HepG2 (cell line): Measurements from ENCODE around the gene CYTH1. TPM values are rescaled to one million over a fixed set of nuclear protein-coding genes. Genes with fewer than 3 reads are reported as not detected.

ENCODE experiments used
- ATAC-seq: fragments of 200-7000 bp; cut with Tn5 transposase; 3 replicates; pipeline ENCODE4 v1.9.1; 2020; ENCODE audit warnings: mild to moderate bottlenecking, moderate library complexity
- BruUV-seq: library from RNA; stranded (reverse); fragments of 400-500 nt; replicated peaks from 2 replicates; lab custom pipeline; 2021; lab: Mats Ljungman, UMichigan
- CTCF ChIA-PET: fragments of 300-600 bp; formaldehyde crosslinking; extraction: SDS; loops from one replicate; lab custom pipeline; 2021; ENCODE audit warnings: low total read pairs, inconsistent platforms, low intra/inter-chr PET ratio; lab: Yijun Ruan, JAX
- POLR2A ChIA-PET: fragments of 350-600 bp; sonication (Branson Sonifier 250); formaldehyde crosslinking; loops from one replicate; lab custom pipeline; 2020; ENCODE audit warnings: antibody characterized with exemption, inconsistent platforms; lab: Yijun Ruan, JAX
- DNase-seq: peaks from one replicate; pipeline ENCODE4 v3.0.0-alpha.2; 2015; ENCODE audit warnings: low spot score
- FAIRE-seq: peaks from 3 replicates; lab custom pipeline; 2011; peaks lifted over from hg19 to GRCh38; lab: Jason Lieb, UNC
- H2AFZ ChIP-seq: one replicate; pipeline ENCODE4 v1.6.1; 2011; ENCODE audit warnings: low read length, inconsistent platforms
- H3K27ac ChIP-seq: fragments of 300-600 bp; 3 replicates; pipeline ENCODE4 v1.8.0; 2011; ENCODE audit warnings: mixed run types, mild to moderate bottlenecking, mixed read lengths, low read length, inconsistent platforms; ENCODE audit not compliant: insufficient read depth; ENCODE audit errors: extremely low read length
- H3K27me3 ChIP-seq, 2 experiments: fragments of 200-600 bp in 1 of 2; 2 replicates in 1 of 2; 3 replicates in 1 of 2; pipeline versions ENCODE4 v1.6.0 to v1.8.0; 2011; ENCODE audit warnings: low read length in 2 of 2, mild to moderate bottlenecking in 2 of 2, moderate library complexity in 2 of 2, inconsistent platforms in 1 of 2; ENCODE audit not compliant: insufficient read depth in 2 of 2, control insufficient read depth in 1 of 2
- H3K36me3 ChIP-seq, 2 experiments: fragments of 200-600 bp in 1 of 2; replicated peaks in 1 of 2; 2 replicates in 1 of 2; 3 replicates in 1 of 2; pipeline versions ENCODE4 v1.5.1 to v1.8.0; 2011; ENCODE audit warnings: low read length in 2 of 2, inconsistent platforms in 1 of 2; ENCODE audit not compliant: insufficient read depth in 2 of 2, control insufficient read depth in 1 of 2
- H3K4me1 ChIP-seq: 2 replicates; pipeline ENCODE4 v1.5.1; 2012; ENCODE audit warnings: low read length, inconsistent platforms; ENCODE audit not compliant: insufficient read depth
- H3K4me2 ChIP-seq: 2 replicates; pipeline ENCODE4 v1.6.0; 2011; ENCODE audit warnings: low read depth, low read length, inconsistent platforms
- H3K4me3 ChIP-seq, 3 experiments: fragments of 200-600 bp in 1 of 3; sonication (generic), shearing (Covaris generic) in 1 of 3; replicated peaks in 1 of 3; 2 replicates each; pipeline ENCODE4 v1.5.1; 2011 to 2016; ENCODE audit warnings: low read length in 3 of 3, inconsistent platforms in 2 of 3, low read depth in 2 of 3, mild to moderate bottlenecking in 2 of 3, control low read depth in 1 of 3, mixed read lengths in 1 of 3; ENCODE audit not compliant: insufficient read depth in 1 of 3
- H3K79me2 ChIP-seq: one replicate; pipeline ENCODE4 v1.6.1; 2011; ENCODE audit warnings: low read length, inconsistent platforms; ENCODE audit not compliant: insufficient read depth
- H3K9ac ChIP-seq: 2 replicates; pipeline ENCODE4 v1.6.0; 2011; ENCODE audit warnings: mild to moderate bottlenecking, low read depth, low read length, inconsistent platforms; ENCODE audit not compliant: insufficient read depth
- H3K9me3 ChIP-seq: 2 replicates; pipeline ENCODE4 v1.5.1; 2012; ENCODE audit warnings: mild to moderate bottlenecking, low read length
- H4K20me1 ChIP-seq: 2 replicates; pipeline ENCODE4 v1.6.0; 2011; ENCODE audit warnings: inconsistent platforms, mild to moderate bottlenecking, low read length, moderate library complexity; ENCODE audit not compliant: insufficient read depth
- ATAD3A ChIP-seq: sonication (generic); formaldehyde crosslinking; IDR thresholded peaks from 2 replicates; pipeline ENCODE4 v1.4.0; 2020; ENCODE audit warnings: missing genetic modification reagents
- CENPT ChIP-seq: sonication (generic); formaldehyde crosslinking; IDR thresholded peaks from 2 replicates; pipeline ENCODE4 v1.8.0; 2022; ENCODE audit warnings: low read depth, mild to moderate bottlenecking, moderate library complexity, missing genetic modification reagents
- DNMT1 ChIP-seq: sonication (generic); formaldehyde crosslinking; IDR thresholded peaks from 2 replicates; pipeline ENCODE4 v1.5.1; 2020; ENCODE audit warnings: mild to moderate bottlenecking, missing genetic modification reagents
- ETV5 ChIP-seq: IDR thresholded peaks from 2 replicates; pipeline ENCODE4 v1.6.1; 2018; ENCODE audit warnings: missing biosample characterization, missing genetic modification reagents, inconsistent platforms, borderline replicate concordance
- KAT7 ChIP-seq: IDR thresholded peaks from 2 replicates; pipeline ENCODE4 v1.6.1; 2018; ENCODE audit warnings: borderline replicate concordance, missing compliant biosample characterization
- KDM6A ChIP-seq: IDR thresholded peaks from 2 replicates; pipeline ENCODE4 v1.6.1; 2016; ENCODE audit warnings: low read depth
- MYPOP ChIP-seq: sonication (generic); formaldehyde crosslinking; IDR thresholded peaks from 2 replicates; pipeline ENCODE4 v1.8.1; 2023; ENCODE audit warnings: mild to moderate bottlenecking, moderate library complexity, missing genetic modification reagents
- NCOA2 ChIP-seq: sonication (generic); formaldehyde crosslinking; IDR thresholded peaks from 2 replicates; pipeline ENCODE4 v1.8.0; 2022; ENCODE audit warnings: inconsistent platforms
- NFKBIZ ChIP-seq: IDR thresholded peaks from 2 replicates; pipeline ENCODE4 v1.6.1; 2018; ENCODE audit warnings: missing genetic modification reagents, missing compliant biosample characterization
- PHF20 ChIP-seq: sonication (generic); formaldehyde crosslinking; IDR thresholded peaks from 2 replicates; pipeline ENCODE4 v1.5.0; 2020; ENCODE audit warnings: mild to moderate bottlenecking, missing genetic modification reagents
- RBAK ChIP-seq: sonication (generic); formaldehyde crosslinking; IDR thresholded peaks from 2 replicates; pipeline ENCODE4 v1.5.1; 2020; ENCODE audit warnings: mild to moderate bottlenecking, missing genetic modification reagents
- RFX1 ChIP-seq: fragments of 450-650 bp; IDR thresholded peaks from 2 replicates; pipeline ENCODE4 v1.6.1; 2017
- RFXANK ChIP-seq: IDR thresholded peaks from 2 replicates; pipeline ENCODE4 v1.6.1; 2016
- SMAD1 ChIP-seq: sonication (generic); formaldehyde crosslinking; IDR thresholded peaks from 2 replicates; pipeline ENCODE4 v1.4.0; 2020; ENCODE audit warnings: missing genetic modification reagents, low read depth, mild to moderate bottlenecking, borderline replicate concordance
- ZBTB7B ChIP-seq: sonication (generic); formaldehyde crosslinking; IDR thresholded peaks from 2 replicates; pipeline ENCODE4 v1.4.0; 2020; ENCODE audit warnings: missing genetic modification reagents
- ZFAT ChIP-seq: sonication (generic); formaldehyde crosslinking; conservative IDR thresholded peaks from 2 replicates; pipeline ENCODE4 v1.8.1; 2023; ENCODE audit warnings: missing genetic modification reagents, inconsistent platforms
- ZNF138 ChIP-seq: sonication (generic); formaldehyde crosslinking; IDR thresholded peaks from 2 replicates; pipeline ENCODE4 v1.5.0; 2020; ENCODE audit warnings: mild to moderate bottlenecking, low read depth, missing genetic modification reagents
- ZNF382 ChIP-seq: sonication (generic); formaldehyde crosslinking; IDR thresholded peaks from 2 replicates; pipeline ENCODE4 v1.5.0; 2020; ENCODE audit warnings: missing genetic modification reagents, mild to moderate bottlenecking, borderline replicate concordance
- ZXDC ChIP-seq: sonication (generic); formaldehyde crosslinking; IDR thresholded peaks from 2 replicates; pipeline ENCODE4 v1.5.0; 2020; ENCODE audit warnings: mild to moderate bottlenecking, missing genetic modification reagents
- WGBS: methylation state at CpG from one replicate; pipeline ENCODE4 v1.1.6; 2017; ENCODE audit warnings: low lambda C conversion rate; 5-methylcytosine and 5-hydroxymethylcytosine counted together
- in situ Hi-C: cut with HindIII; loops from 2 replicates; pipeline ENCODE4 v1.10.0; 2017; ENCODE audit warnings: low pct_unique_long_range_greater_than_20kb; ENCODE audit not compliant: extremely low pct_ligation_motif_present
- intact Hi-C: fragments of 100-400 bp; cut with micrococcal nuclease; formaldehyde crosslinking; loops from one replicate; pipeline ENCODE4 v1.10.0; 2022; ENCODE audit not compliant: unreplicated experiment
- polyA plus RNA-seq, 8 experiments: library from polyadenylated mRNA; depleted of rRNA in 3 of 8; stranded (reverse) in 7 of 8; unstranded in 1 of 8; fragments of >200 nt; fragmentation: Illumina TruSeq in 4 of 8; extraction: Trizol in 4 of 8; gene quantifications; 2 replicates each; pipeline versions ENCODE4 v1.2.1 to v1.2.3, GENCODE V29; 2011 to 2016; ENCODE audit warnings: low read depth in 4 of 8, missing spikeins in 1 of 8, mixed read lengths in 1 of 8; ENCODE audit not compliant: insufficient read depth in 1 of 8
- total RNA-seq, 5 experiments: library from RNA; depleted of rRNA; stranded (reverse); fragments of >200 nt; fragmentation: Illumina TruSeq; extraction: Trizol; gene quantifications; 2 replicates each; pipeline ENCODE4 v1.2.3, GENCODE V29; 2016; ENCODE audit warnings: low read depth in 1 of 5
- TF ChIP-seq, protein P1 (sequence below): sonication (generic); formaldehyde crosslinking; IDR thresholded peaks from 2 replicates; pipeline ENCODE4 v1.5.0; 2020; ENCODE audit warnings: missing genetic modification reagents

The CYTH1 gene
- total and polyA plus RNA-seq, 2 of the 13 experiments (the other 11 are each of a cell fraction or from before 2014, with no cell fraction given) = 20.1 to 48.9 TPM

DNA sequence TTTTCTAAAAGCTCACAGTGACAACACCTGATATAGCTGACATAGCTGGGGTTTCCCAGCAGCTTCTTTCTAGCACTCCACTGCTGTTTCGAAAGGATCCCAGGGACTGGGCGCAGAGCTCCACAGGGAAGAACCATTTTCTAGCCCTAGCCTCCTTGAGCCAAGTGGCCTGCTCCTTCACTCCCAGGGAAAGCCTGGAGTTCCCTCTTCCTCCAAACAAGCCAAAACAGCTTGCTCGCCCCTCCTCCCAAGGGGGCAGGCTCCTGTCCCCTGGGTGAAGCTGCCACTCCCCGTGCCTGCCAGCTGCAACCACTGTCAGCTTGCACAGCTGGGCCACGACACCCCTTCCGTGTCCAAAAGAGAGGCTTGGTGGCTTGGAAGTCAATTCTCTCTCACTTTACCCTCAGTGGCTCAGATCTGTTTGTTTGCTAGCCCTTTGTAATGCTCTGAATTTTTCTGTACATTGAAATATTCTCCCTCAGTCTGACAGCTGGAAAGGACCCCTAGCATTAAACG lies 59.8 kb downstream of the CYTH1 start:
- Histone ChIP-seq H3K4me3 (no peak overlapping the region; a peak in 1 of 6 replicates), H3K27ac (no peak overlapping the region), H3K9ac (no peak overlapping the region), H3K27me3 (no peaks in the 10 kb centered on the region), H3K9me3 (no peaks in the 10 kb centered on the region), H3K4me1 (peaks cover 79% of the 10 kb centered on the region), H3K79me2 (peaks cover 54% of the 10 kb centered on the region), H3K36me3 (no peaks in the 10 kb centered on the region), H3K4me2 (peak overlapping the region; percentile 68; the same call in 1 of the 2 replicates), H4K20me1 (peaks cover 66% of the 10 kb centered on the region), H2AFZ (no peak overlapping the region)
- TF ChIP-seq ATAD3A (CRISPR knock-in tag) = no peak
- no peak for TF ChIP-seq ZBTB7B (CRISPR knock-in tag)
- TF ChIP-seq MYPOP (CRISPR knock-in tag) = no peak
- TF ChIP-seq ZNF138 (CRISPR knock-in tag) = no peak
- TF ChIP-seq KDM6A (CRISPR knock-in tag) = no peak
- TF ChIP-seq RFX1 = no peak
- TF ChIP-seq SMAD1 (CRISPR knock-in tag) = no peak
- TF ChIP-seq ZFAT (CRISPR knock-in tag) = no peak
- TF ChIP-seq NCOA2 (CRISPR knock-in tag) = no peak
- no peak for TF ChIP-seq ZXDC (CRISPR knock-in tag)
- TF ChIP-seq DNMT1 (CRISPR knock-in tag) = no peak
- TF ChIP-seq RFXANK (CRISPR knock-in tag) = no peak
- TF ChIP-seq KAT7 (CRISPR knock-in tag) = no peak
- TF ChIP-seq NFKBIZ = no peak
- TF ChIP-seq ETV5 (CRISPR knock-in tag) = no peak
- TF ChIP-seq, protein P1, sequence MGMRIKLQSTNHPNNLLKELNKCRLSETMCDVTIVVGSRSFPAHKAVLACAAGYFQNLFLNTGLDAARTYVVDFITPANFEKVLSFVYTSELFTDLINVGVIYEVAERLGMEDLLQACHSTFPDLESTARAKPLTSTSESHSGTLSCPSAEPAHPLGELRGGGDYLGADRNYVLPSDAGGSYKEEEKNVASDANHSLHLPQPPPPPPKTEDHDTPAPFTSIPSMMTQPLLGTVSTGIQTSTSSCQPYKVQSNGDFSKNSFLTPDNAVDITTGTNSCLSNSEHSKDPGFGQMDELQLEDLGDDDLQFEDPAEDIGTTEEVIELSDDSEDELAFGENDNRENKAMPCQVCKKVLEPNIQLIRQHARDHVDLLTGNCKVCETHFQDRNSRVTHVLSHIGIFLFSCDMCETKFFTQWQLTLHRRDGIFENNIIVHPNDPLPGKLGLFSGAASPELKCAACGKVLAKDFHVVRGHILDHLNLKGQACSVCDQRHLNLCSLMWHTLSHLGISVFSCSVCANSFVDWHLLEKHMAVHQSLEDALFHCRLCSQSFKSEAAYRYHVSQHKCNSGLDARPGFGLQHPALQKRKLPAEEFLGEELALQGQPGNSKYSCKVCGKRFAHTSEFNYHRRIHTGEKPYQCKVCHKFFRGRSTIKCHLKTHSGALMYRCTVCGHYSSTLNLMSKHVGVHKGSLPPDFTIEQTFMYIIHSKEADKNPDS (CRISPR knock-in tag) = no peak
- TF ChIP-seq ZNF382 (CRISPR knock-in tag) = no peak
- no peak for TF ChIP-seq PHF20
- TF ChIP-seq CENPT (CRISPR knock-in tag) = no peak
- no peak for TF ChIP-seq RBAK (CRISPR knock-in tag)
- intact Hi-C loops (no loop called here), in situ Hi-C loops (no loop called here)
- POLR2A ChIA-PET = interaction anchor here (0.9 kb wide), 1 partner anchor 29 kb away, joined by 3 read pairs; no protein-coding TSS in a partner anchor
- FAIRE-seq (no peak), DNase-seq (no peak), ATAC-seq (no peak)
- CTCF ChIA-PET = no interaction called here
- BruUV-seq = no TSS peak
- WGBS = 89% methylated on average over 7 of the region's 7 CpGs
